Neural cell (in vitro differentiated cells): ENCODE data around the gene PHGDH. TPM values are rescaled to one million over a fixed set of nuclear protein-coding genes. Genes with fewer than 3 reads are reported as not detected.
A peak's percentile ranks its signal among the peaks of the same experiment; 100 is the strongest.

Source experiments
- H2AFZ ChIP-seq: fragments of 200-600, 300-800 bp; sonication (generic), shearing (Covaris generic); 2 replicates; pipeline ENCODE4 v1.6.0; 2014; ENCODE audit warnings: low read depth, mild to moderate bottlenecking, antibody characterized with exemption, low read length, moderate library complexity
- H3F3A ChIP-seq: fragments of 200-600 bp; shearing (Covaris generic); 2 replicates; pipeline ENCODE4 v1.6.1; 2016; ENCODE audit warnings: mild to moderate bottlenecking, moderate library complexity, mixed read lengths, antibody characterized with exemption, low read length; ENCODE audit not compliant: insufficient read depth, poor library complexity, severe bottlenecking
- H3K27ac ChIP-seq: fragments of 200-600, 300-800 bp; sonication (generic), shearing (Covaris generic); 2 replicates; pipeline ENCODE4 v1.5.1; 2014; ENCODE audit warnings: mild to moderate bottlenecking, low read length, moderate library complexity
- H3K27me3 ChIP-seq: fragments of 300-800, 200-600 bp; sonication (generic), shearing (Covaris generic); 2 replicates; pipeline ENCODE4 v1.6.0; 2014; ENCODE audit warnings: mild to moderate bottlenecking, low read depth, low read length, moderate library complexity; ENCODE audit not compliant: insufficient read depth
- H3K36me3 ChIP-seq: fragments of 300-800, 200-600 bp; sonication (generic), shearing (Covaris generic); 2 replicates; pipeline ENCODE4 v1.5.1; 2014; ENCODE audit warnings: mild to moderate bottlenecking, antibody characterized with exemption, low read length, moderate library complexity; ENCODE audit not compliant: insufficient read depth
- H3K4me2 ChIP-seq: fragments of 300-800, 200-600 bp; sonication (generic), shearing (Covaris generic); 2 replicates; pipeline ENCODE4 v1.6.0; 2014; ENCODE audit warnings: mild to moderate bottlenecking, low read length
- H3K4me3 ChIP-seq: fragments of 300-800, 200-600 bp; sonication (generic), shearing (Covaris generic); 2 replicates; pipeline ENCODE4 v1.5.1; 2014; ENCODE audit warnings: mild to moderate bottlenecking, low read length, moderate library complexity
- H3K79me2 ChIP-seq: fragments of 200-600 bp; shearing (Covaris generic); replicated peaks from 2 replicates; pipeline ENCODE4 v1.6.0; 2014; ENCODE audit warnings: mild to moderate bottlenecking, low read length, moderate library complexity; ENCODE audit not compliant: insufficient read depth
- H3K9ac ChIP-seq: fragments of 300-800, 200-600 bp; sonication (generic), shearing (Covaris generic); 2 replicates; pipeline ENCODE4 v1.6.1; 2016; ENCODE audit warnings: mild to moderate bottlenecking, low read length, mixed read lengths
- H3K9me2 ChIP-seq: fragments of 200-600 bp; shearing (Covaris generic); 2 replicates; pipeline ENCODE4 v1.6.1; 2016; ENCODE audit warnings: mild to moderate bottlenecking, low read length, mixed read lengths; ENCODE audit not compliant: insufficient read depth
- H3K9me3 ChIP-seq: fragments of 200-600, 300-800 bp; sonication (generic), shearing (Covaris generic); 2 replicates; pipeline ENCODE4 v1.6.1; 2016; ENCODE audit warnings: mild to moderate bottlenecking, mixed run types, low read length, moderate library complexity, mixed read lengths
- H4K20me1 ChIP-seq: fragments of 200-600 bp; shearing (Covaris generic); 2 replicates; pipeline ENCODE4 v1.6.1; 2016; ENCODE audit warnings: mild to moderate bottlenecking, mixed run types; ENCODE audit not compliant: insufficient read depth
- EP300 ChIP-seq: fragments of 450-650 bp; conservative IDR thresholded peaks from 2 replicates; pipeline ENCODE4 v1.6.1; 2014; ENCODE audit warnings: antibody characterized with exemption, mild to moderate bottlenecking, moderate library complexity; ENCODE audit not compliant: poor library complexity, severe bottlenecking
- EZH2 ChIP-seq: fragments of 200-600, 300-800 bp; shearing (Covaris generic), sonication (generic); IDR thresholded peaks from 2 replicates; pipeline ENCODE4 v1.6.1; 2014; ENCODE audit warnings: antibody characterized with exemption, low read length, borderline replicate concordance, mild to moderate bottlenecking; ENCODE audit not compliant: insufficient read depth, poor library complexity, severe bottlenecking
- MXI1 ChIP-seq: fragments of 450-650 bp; conservative IDR thresholded peaks from 2 replicates; pipeline ENCODE4 v1.6.1; 2014; ENCODE audit warnings: antibody characterized with exemption, mild to moderate bottlenecking; ENCODE audit not compliant: poor library complexity, severe bottlenecking
- POLR2AphosphoS5 ChIP-seq: IDR thresholded peaks from 2 replicates; pipeline ENCODE4 v1.6.1; 2012
- RAD21 ChIP-seq: fragments of 450-650 bp; conservative IDR thresholded peaks from 2 replicates; pipeline ENCODE4 v1.6.1; 2014; ENCODE audit warnings: antibody characterized with exemption, mild to moderate bottlenecking, moderate library complexity
- SMC3 ChIP-seq: fragments of 450-650 bp; conservative IDR thresholded peaks from 2 replicates; pipeline ENCODE4 v1.6.1; 2014; ENCODE audit warnings: antibody characterized with exemption, mild to moderate bottlenecking, moderate library complexity; ENCODE audit not compliant: poor library complexity
- TAF1 ChIP-seq: IDR thresholded peaks from 2 replicates; pipeline ENCODE4 v1.6.1; 2012; ENCODE audit warnings: low read depth
- polyA plus RNA-seq: library from polyadenylated mRNA; depleted of rRNA; stranded (reverse); fragments of >200 nt; gene quantifications from 2 replicates; pipeline ENCODE4 v1.2.3, GENCODE V29; 2014
- TF ChIP-seq, protein P1 (sequence below): IDR thresholded peaks from 2 replicates; pipeline ENCODE4 v1.6.1; 2012; ENCODE audit warnings: borderline replicate concordance
- TF ChIP-seq, protein P2 (sequence below): fragments of 450-650 bp; IDR thresholded peaks from 2 replicates; pipeline ENCODE4 v1.5.1; 2014; ENCODE audit warnings: antibody characterized with exemption, mild to moderate bottlenecking, moderate library complexity; ENCODE audit not compliant: poor library complexity, severe bottlenecking

Gene PHGDH
- polyA plus RNA-seq, 1 donor from 2014 or later: 11.8 TPM

DNA sequence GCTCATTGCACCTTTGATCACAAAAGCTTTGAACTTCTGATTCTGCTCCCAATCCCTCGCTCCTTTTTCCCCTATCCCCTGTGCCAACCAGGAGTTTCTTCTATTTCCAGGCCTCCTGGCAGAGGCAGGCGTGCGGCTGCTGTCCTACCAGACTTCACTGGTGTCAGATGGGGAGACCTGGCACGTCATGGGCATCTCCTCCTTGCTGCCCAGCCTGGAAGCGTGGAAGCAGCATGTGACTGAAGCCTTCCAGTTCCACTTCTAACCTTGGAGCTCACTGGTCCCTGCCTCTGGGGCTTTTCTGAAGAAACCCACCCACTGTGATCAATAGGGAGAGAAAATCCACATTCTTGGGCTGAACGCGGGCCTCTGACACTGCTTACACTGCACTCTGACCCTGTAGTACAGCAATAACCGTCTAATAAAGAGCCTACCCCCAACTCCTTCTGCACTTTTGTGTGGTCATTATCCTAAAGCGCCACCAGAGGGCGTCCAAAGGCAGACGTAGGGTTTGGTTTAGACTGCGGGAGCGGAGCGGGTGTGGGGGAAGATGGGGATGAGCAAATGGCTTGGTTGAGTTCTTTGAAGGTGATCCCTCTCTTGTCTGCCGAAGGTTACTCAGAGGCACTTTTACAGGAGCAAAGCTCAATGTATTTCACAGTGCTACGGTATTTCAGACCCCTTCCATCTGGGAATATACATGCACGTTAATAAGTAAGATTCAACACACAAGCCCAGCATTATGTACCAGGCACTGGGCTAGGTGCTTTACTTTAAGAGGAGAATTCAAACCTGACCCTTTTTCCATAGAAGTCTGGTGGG is 32.3 kb downstream of the PHGDH start:
- no peaks in the 10 kb centered on the region for H4K20me1 ChIP-seq
- no peak overlapping the region for H3K4me2 ChIP-seq
- TF ChIP-seq TAF1: no peak
- TF ChIP-seq RAD21: peak; percentile 68
- TF ChIP-seq POLR2AphosphoS5: no peak
- peak; percentile 76 for TF ChIP-seq SMC3
- TF ChIP-seq, protein P1, sequence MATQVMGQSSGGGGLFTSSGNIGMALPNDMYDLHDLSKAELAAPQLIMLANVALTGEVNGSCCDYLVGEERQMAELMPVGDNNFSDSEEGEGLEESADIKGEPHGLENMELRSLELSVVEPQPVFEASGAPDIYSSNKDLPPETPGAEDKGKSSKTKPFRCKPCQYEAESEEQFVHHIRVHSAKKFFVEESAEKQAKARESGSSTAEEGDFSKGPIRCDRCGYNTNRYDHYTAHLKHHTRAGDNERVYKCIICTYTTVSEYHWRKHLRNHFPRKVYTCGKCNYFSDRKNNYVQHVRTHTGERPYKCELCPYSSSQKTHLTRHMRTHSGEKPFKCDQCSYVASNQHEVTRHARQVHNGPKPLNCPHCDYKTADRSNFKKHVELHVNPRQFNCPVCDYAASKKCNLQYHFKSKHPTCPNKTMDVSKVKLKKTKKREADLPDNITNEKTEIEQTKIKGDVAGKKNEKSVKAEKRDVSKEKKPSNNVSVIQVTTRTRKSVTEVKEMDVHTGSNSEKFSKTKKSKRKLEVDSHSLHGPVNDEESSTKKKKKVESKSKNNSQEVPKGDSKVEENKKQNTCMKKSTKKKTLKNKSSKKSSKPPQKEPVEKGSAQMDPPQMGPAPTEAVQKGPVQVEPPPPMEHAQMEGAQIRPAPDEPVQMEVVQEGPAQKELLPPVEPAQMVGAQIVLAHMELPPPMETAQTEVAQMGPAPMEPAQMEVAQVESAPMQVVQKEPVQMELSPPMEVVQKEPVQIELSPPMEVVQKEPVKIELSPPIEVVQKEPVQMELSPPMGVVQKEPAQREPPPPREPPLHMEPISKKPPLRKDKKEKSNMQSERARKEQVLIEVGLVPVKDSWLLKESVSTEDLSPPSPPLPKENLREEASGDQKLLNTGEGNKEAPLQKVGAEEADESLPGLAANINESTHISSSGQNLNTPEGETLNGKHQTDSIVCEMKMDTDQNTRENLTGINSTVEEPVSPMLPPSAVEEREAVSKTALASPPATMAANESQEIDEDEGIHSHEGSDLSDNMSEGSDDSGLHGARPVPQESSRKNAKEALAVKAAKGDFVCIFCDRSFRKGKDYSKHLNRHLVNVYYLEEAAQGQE: no peak
- TF ChIP-seq, protein P2, sequence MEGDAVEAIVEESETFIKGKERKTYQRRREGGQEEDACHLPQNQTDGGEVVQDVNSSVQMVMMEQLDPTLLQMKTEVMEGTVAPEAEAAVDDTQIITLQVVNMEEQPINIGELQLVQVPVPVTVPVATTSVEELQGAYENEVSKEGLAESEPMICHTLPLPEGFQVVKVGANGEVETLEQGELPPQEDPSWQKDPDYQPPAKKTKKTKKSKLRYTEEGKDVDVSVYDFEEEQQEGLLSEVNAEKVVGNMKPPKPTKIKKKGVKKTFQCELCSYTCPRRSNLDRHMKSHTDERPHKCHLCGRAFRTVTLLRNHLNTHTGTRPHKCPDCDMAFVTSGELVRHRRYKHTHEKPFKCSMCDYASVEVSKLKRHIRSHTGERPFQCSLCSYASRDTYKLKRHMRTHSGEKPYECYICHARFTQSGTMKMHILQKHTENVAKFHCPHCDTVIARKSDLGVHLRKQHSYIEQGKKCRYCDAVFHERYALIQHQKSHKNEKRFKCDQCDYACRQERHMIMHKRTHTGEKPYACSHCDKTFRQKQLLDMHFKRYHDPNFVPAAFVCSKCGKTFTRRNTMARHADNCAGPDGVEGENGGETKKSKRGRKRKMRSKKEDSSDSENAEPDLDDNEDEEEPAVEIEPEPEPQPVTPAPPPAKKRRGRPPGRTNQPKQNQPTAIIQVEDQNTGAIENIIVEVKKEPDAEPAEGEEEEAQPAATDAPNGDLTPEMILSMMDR: peak; percentile 79
- no peak for TF ChIP-seq EP300
- no peaks in the 10 kb centered on the region for H3K36me3 ChIP-seq
- no peaks in the 10 kb centered on the region for H3K9me3 ChIP-seq
- no peaks in the 10 kb centered on the region for H3K9me2 ChIP-seq
- H3K4me3 ChIP-seq: no peak overlapping the region
- H3K27ac ChIP-seq: no peak overlapping the region
- no peaks in the 10 kb centered on the region for H3F3A ChIP-seq
- no peaks in the 10 kb centered on the region for H3K79me2 ChIP-seq
- no peak overlapping the region for H3K9ac ChIP-seq
- H3K27me3 ChIP-seq: no peaks in the 10 kb centered on the region
- H2AFZ ChIP-seq: no peak overlapping the region

DNA sequence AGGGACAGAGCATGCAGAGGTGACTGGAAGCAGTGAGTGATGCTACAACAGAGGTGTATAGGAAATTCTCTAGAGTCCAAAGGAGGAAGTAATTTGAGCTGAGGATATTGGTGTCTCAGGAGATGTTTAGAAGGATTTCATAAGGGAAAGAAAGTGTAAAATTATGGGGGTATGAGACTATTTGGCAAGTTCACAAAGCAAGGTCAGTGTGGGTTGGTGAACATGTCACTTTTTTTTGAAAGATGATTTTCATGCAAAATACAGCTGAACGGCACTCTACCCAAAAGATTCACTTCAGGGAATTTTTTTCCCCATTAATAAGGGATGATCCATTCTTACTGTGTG is 32.8 kb downstream of the PHGDH start:
- H3K27me3 ChIP-seq: no peaks in the 10 kb centered on the region
- H3F3A ChIP-seq: no peaks in the 10 kb centered on the region
- H3K36me3 ChIP-seq: no peaks in the 10 kb centered on the region
- no peaks in the 10 kb centered on the region for H4K20me1 ChIP-seq
- H3K9me3 ChIP-seq: no peaks in the 10 kb centered on the region
- no peak overlapping the region for H2AFZ ChIP-seq
- H3K4me2 ChIP-seq: no peak overlapping the region
- H3K79me2 ChIP-seq: no peaks in the 10 kb centered on the region
- no peak overlapping the region for H3K4me3 ChIP-seq
- TF ChIP-seq RAD21 (no peak), EZH2 (no peak), SMC3 (no peak), EP300 (no peak), TAF1 (no peak), MXI1 (no peak)
- TF ChIP-seq, protein P1: no peak
- H3K9ac ChIP-seq: no peak overlapping the region
- no peaks in the 10 kb centered on the region for H3K9me2 ChIP-seq
- H3K27ac ChIP-seq: no peak overlapping the region
